ENCODE data around the gene TAP1.
A peak's percentile ranks its signal among the peaks of the same experiment; 100 is the strongest.

Gene TAP1, protein sequence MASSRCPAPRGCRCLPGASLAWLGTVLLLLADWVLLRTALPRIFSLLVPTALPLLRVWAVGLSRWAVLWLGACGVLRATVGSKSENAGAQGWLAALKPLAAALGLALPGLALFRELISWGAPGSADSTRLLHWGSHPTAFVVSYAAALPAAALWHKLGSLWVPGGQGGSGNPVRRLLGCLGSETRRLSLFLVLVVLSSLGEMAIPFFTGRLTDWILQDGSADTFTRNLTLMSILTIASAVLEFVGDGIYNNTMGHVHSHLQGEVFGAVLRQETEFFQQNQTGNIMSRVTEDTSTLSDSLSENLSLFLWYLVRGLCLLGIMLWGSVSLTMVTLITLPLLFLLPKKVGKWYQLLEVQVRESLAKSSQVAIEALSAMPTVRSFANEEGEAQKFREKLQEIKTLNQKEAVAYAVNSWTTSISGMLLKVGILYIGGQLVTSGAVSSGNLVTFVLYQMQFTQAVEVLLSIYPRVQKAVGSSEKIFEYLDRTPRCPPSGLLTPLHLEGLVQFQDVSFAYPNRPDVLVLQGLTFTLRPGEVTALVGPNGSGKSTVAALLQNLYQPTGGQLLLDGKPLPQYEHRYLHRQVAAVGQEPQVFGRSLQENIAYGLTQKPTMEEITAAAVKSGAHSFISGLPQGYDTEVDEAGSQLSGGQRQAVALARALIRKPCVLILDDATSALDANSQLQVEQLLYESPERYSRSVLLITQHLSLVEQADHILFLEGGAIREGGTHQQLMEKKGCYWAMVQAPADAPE

DNA sequence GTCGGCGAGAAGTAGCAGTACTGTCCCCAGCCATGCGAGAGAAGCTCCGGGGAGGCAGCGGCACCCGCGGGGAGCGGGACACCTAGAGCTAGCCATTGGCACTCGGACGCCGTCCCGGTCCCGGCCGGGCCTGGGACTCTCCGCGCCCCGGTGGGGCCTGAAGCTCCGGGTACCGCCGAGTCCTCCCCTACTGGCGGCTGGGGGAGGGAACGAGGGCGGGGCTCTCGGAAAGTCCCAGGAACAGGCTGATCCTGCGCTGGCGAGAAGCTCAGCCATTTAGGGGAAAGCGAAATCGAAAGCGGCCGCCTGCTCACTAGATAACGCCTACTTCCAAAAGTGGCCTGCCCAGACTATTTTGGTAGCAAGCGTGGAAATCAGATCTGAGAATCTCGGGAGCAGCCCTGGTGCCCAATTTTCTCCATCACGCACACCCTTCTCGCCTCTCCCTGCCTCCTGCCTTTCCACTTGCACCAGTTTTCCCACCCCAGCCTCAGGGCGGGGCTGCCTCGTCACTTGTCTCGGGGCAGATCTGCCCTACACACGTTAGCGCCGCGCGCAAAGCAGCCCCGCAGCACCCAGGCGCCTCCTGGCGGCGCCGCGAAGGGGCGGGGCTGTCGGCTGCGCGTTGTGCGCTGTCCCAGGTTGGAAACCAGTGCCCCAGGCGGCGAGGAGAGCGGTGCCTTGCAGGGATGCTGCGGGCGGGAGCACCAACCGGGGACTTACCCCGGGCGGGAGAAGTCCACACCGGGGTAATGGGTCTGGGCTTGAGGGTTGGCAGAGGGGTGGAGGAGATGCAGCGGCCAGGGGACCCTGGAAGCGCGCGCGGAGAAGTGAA, at the start of gene TAP1, which contains the start of gene PSMB9:
TAP1 (minus strand) TSS at position 164 of the 835 bp plus-strand sequence; CDS start at position 96, 68 bp downstream.
PSMB9 (plus strand) TSS at position 652 of the 835 bp plus-strand sequence; CDS start at position 690, 38 bp downstream.
- TF ChIP-seq, protein P1, sequence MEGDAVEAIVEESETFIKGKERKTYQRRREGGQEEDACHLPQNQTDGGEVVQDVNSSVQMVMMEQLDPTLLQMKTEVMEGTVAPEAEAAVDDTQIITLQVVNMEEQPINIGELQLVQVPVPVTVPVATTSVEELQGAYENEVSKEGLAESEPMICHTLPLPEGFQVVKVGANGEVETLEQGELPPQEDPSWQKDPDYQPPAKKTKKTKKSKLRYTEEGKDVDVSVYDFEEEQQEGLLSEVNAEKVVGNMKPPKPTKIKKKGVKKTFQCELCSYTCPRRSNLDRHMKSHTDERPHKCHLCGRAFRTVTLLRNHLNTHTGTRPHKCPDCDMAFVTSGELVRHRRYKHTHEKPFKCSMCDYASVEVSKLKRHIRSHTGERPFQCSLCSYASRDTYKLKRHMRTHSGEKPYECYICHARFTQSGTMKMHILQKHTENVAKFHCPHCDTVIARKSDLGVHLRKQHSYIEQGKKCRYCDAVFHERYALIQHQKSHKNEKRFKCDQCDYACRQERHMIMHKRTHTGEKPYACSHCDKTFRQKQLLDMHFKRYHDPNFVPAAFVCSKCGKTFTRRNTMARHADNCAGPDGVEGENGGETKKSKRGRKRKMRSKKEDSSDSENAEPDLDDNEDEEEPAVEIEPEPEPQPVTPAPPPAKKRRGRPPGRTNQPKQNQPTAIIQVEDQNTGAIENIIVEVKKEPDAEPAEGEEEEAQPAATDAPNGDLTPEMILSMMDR (IDR thresholded peaks at IDR 0.05; ENCODE audit: low read depth, low read length) = peak; percentile 52
- peak within 1 kb of the TSS; percentile 93 to 94 for H3K4me3 ChIP-seq (replicated peaks in 1 of 2; ENCODE audit: low read depth in 2 of 2, low read length in 2 of 2)
- DNase-seq (ENCODE audit: low read depth in 2 of 2) = peak; percentile 94

DNA sequence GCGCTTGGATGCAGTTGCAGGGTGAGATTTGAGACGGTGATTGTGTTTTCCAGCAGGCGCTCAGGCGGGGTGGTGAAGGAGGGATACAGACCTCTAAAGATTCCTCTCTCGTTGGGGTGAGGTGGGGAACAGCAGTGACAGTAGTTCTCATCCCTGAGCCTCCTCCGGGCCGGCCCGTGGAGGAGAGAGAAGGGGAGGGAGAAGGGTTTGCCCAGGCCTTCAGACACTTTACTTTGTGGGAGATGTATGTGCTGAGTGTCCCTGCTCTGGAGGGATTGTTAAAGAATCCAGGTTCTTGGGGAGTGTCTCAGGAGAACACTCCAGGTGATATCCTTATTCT, 41.5 kb upstream of the TAP1 start:
- TF ChIP-seq, protein P1 (IDR thresholded peaks at IDR 0.05; ENCODE audit: low read depth, low read length) = no peak
- H3K4me3 ChIP-seq (replicated peaks in 1 of 2; ENCODE audit: low read depth in 2 of 2, low read length in 2 of 2) = peak overlapping the region; percentile 72 to 86

DNA sequence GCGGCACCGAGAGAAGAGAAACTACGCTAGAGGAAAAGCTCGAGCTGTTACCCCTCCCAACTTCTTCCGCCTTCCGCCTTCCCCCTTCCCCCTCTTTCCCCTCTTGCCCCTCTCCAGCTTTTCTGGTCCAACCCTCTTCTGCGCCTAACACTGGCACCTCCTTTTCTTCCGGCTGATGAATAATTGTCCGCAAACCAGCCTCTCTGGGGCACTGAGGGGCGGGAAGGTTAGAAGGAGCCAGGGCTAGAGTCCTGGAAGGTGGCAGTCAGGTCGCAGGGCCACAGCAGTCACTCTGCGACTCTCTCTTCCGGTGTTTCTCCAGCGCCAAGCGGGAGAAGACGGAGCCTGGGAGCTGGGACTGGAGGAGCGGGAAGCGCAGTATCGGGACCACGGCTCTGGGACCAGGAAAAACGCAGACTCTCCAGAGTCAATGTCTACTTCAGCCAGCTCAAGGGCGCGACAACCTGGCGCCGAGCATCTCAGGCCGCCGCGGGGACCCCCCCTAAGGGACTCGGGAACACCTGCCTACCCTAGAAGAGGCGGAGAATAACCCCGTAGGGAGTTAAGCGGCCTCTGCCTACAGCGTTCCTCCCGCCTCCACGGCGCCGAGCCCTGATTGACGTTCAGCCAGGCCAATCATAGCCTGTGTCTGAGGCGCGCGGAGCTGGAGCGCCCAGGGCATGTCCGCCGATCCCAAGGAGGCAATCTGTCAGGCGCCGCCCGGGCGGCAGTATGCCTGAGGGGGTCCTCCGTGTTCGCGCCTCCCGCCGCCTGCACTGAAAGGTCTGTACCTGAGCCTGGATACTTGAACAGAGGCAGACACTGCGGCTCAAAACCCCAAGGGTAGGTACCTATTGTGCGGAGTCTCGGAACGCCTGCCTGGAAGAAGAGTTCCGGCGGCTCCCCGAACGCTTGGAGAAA, 40.8 kb upstream of the TAP1 start:
- TF ChIP-seq, protein P1 (IDR thresholded peaks at IDR 0.05; ENCODE audit: low read depth, low read length) = no peak
- peak; percentile 93 to 94 for DNase-seq (ENCODE audit: low read depth in 2 of 2)
- peak overlapping the region; percentile 72 to 86 for H3K4me3 ChIP-seq (replicated peaks in 1 of 2; ENCODE audit: low read depth in 2 of 2, low read length in 2 of 2)

More for the DNA sequence above, 41.5 kb upstream of the TAP1 start:
- DNase-seq (ENCODE audit: low read depth in 2 of 2) = no peak

DNA sequence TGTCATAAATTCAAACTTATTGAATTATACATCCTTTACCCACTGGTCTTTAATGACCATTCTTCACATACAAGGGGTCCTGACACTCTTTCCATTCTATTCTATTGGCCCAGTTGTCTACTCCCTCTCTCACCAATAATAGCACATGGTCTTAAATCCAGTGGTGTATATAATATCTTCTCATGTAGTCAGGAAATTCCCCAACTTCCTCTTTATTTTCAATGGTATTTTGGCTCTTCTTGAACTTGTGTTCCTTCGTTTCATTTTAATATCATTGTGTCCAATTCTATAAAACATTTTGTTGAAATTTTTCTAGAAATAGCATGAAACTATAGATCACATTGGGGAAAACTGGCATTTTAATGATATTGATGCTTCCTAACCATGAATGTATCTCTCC, 37.3 kb upstream of the TAP1 start:
- TF ChIP-seq, protein P1 (IDR thresholded peaks at IDR 0.05; ENCODE audit: low read depth, low read length) = no peak
- DNase-seq (ENCODE audit: low read depth in 2 of 2) = no peak

DNA sequence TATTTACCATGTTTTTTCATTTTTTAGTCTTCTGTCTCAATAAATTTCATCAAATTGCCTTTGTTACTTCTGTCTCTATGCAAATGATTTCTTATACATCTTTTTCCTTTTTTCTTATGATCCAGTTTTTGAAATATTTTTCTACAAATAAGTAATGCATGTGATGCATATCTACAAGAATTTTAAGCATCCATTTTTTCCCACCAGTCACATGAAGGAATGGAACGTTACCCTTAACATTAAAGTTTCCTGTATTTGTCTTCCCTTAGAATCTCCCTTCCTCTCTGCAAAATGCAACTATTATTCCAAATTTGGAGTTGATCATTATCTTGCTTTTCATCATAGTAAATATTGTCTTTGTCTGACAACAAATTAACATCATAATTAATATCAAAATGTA, 36.0 kb upstream of the TAP1 start:
- no peak overlapping the region for H3K4me3 ChIP-seq (replicated peaks in 1 of 2; ENCODE audit: low read depth in 2 of 2, low read length in 2 of 2)
- peak in 1 of 2 donors; percentile 22 for DNase-seq (ENCODE audit: low read depth in 2 of 2)
- TF ChIP-seq, protein P1 (IDR thresholded peaks at IDR 0.05; ENCODE audit: low read depth, low read length) = no peak

More for the DNA sequence above, 37.3 kb upstream of the TAP1 start:
- H3K4me3 ChIP-seq (replicated peaks in 1 of 2; ENCODE audit: low read depth in 2 of 2, low read length in 2 of 2) = no peak overlapping the region
